Activated CD4-positive, alpha-beta T cell treated with anti-CD3 and anti-CD28 coated beads for 24 hours (primary cell): ENCODE measurements around the gene MED27.
"Not testable (repeated sequence)": the region's sequence is repeated elsewhere in the genome, so short reads cannot be mapped to it uniquely, and the experiment has no call there.

ENCODE experiments used
- DNase-seq, 2 donors: peaks; one replicate each; pipeline ENCODE4 v3.0.0-alpha.2; 2020; ENCODE audit warnings: low read depth in 2 of 2

MED27 gene

GRCh38 chr9:132018957-132019405 lies 60.7 kb downstream of the MED27 start:
- DNase-seq = no peak

GRCh38 chr9:132016456-132016855 lies 63.2 kb downstream of the MED27 start:
- DNase-seq = no peak

GRCh38 chr9:132015866-132016265 lies 63.8 kb downstream of the MED27 start:
- DNase-seq = no peak

- DNase-seq = no peak
Measured at GRCh38 chr9:132014218-132014805, 65.4 kb downstream of the MED27 start.

- no peak for DNase-seq
Measured at GRCh38 chr9:132012704-132013357, 66.8 kb downstream of the MED27 start.

- DNase-seq = no peak
Measured at GRCh38 chr9:132011896-132012295, 67.8 kb downstream of the MED27 start.

GRCh38 chr9:132011309-132011708 lies 68.4 kb downstream of the MED27 start:
- DNase-seq = no peak

- not testable (repeated sequence) for DNase-seq
Measured at GRCh38 chr9:132010201-132010600, 69.5 kb downstream of the MED27 start.

GRCh38 chr9:132008855-132009812 lies 70.5 kb downstream of the MED27 start:
- DNase-seq = no peak

GRCh38 chr9:132008184-132008803 lies 71.4 kb downstream of the MED27 start:
- DNase-seq = no peak

- no peak for DNase-seq
Measured at GRCh38 chr9:132007371-132008025, 72.2 kb downstream of the MED27 start.

GRCh38 chr9:132006677-132007370 lies 72.8 kb downstream of the MED27 start:
- peak in 1 of 2 donors; percentile 18 for DNase-seq

- no peak for DNase-seq
Measured at GRCh38 chr9:132005899-132006298, 73.8 kb downstream of the MED27 start.

GRCh38 chr9:132004323-132004722 lies 75.3 kb downstream of the MED27 start:
- no peak for DNase-seq

- no peak for DNase-seq
Measured at GRCh38 chr9:132003896-132004295, 75.8 kb downstream of the MED27 start.

- DNase-seq = no peak
Measured at GRCh38 chr9:132003319-132003704, 76.4 kb downstream of the MED27 start.

- no peak for DNase-seq
Measured at GRCh38 chr9:132002643-132003318, 76.9 kb downstream of the MED27 start.

GRCh38 chr9:132001567-132001966 lies 78.1 kb downstream of the MED27 start:
- no peak for DNase-seq

- DNase-seq = no peak
Measured at GRCh38 chr9:132000659-132001058, 79.0 kb downstream of the MED27 start.
